ENCODE results near the gene MOV10L1. TPM values are rescaled to one million over a fixed set of nuclear protein-coding genes. Genes with fewer than 3 reads are reported as not detected.
A peak's percentile ranks its signal among the peaks of the same experiment; 100 is the strongest.

The MOV10L1 gene
- total and polyA plus RNA-seq, 12 donors, result 0.16 to 0.42 (median 0.26) TPM; not detected in 8

DNA sequence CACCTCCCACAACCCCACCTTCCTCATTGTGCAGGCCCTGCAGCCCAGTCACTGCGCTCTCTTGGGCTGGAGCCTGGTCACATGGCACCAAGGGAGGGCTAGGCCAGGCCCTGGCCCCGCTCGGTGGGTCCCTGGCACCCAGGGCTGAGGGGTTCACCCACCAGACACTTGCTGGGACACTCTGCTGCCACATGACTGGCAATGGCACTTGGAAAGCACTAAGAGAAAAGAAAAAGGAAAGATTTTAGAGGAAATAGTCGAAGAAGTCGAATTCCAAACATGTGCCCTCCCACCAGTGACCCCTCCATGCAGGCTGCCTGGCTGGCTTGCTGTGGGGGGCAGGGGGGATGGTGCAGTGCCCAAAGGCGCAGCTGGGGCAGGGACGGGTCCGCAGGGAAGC, 19.4 kb upstream of the MOV10L1 start:
- no peaks in the 10 kb centered on the region for H3K36me3 ChIP-seq
- no peak overlapping the region for H3K27ac ChIP-seq
- peaks cover 0 to 25% (median 15%) of the 10 kb centered on the region in 7 donors for H3K27me3 ChIP-seq
- H3K9me3 ChIP-seq, result no peaks in the 10 kb centered on the region
- no peak for DNase-seq
- peaks cover 0 to 4% (median 0%) of the 10 kb centered on the region in 9 donors for H3K4me1 ChIP-seq
- ATAC-seq, result no peak
- intact Hi-C loops (cut with DNase I), result no loop called here
- no peak overlapping the region for H3K4me3 ChIP-seq
- 82 to 83% methylated on average over 8 of the region's 8 CpGs for WGBS, 2 donors
- TF ChIP-seq, protein P1, sequence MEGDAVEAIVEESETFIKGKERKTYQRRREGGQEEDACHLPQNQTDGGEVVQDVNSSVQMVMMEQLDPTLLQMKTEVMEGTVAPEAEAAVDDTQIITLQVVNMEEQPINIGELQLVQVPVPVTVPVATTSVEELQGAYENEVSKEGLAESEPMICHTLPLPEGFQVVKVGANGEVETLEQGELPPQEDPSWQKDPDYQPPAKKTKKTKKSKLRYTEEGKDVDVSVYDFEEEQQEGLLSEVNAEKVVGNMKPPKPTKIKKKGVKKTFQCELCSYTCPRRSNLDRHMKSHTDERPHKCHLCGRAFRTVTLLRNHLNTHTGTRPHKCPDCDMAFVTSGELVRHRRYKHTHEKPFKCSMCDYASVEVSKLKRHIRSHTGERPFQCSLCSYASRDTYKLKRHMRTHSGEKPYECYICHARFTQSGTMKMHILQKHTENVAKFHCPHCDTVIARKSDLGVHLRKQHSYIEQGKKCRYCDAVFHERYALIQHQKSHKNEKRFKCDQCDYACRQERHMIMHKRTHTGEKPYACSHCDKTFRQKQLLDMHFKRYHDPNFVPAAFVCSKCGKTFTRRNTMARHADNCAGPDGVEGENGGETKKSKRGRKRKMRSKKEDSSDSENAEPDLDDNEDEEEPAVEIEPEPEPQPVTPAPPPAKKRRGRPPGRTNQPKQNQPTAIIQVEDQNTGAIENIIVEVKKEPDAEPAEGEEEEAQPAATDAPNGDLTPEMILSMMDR (IDR thresholded peaks at IDR 0.05), result no peak

DNA sequence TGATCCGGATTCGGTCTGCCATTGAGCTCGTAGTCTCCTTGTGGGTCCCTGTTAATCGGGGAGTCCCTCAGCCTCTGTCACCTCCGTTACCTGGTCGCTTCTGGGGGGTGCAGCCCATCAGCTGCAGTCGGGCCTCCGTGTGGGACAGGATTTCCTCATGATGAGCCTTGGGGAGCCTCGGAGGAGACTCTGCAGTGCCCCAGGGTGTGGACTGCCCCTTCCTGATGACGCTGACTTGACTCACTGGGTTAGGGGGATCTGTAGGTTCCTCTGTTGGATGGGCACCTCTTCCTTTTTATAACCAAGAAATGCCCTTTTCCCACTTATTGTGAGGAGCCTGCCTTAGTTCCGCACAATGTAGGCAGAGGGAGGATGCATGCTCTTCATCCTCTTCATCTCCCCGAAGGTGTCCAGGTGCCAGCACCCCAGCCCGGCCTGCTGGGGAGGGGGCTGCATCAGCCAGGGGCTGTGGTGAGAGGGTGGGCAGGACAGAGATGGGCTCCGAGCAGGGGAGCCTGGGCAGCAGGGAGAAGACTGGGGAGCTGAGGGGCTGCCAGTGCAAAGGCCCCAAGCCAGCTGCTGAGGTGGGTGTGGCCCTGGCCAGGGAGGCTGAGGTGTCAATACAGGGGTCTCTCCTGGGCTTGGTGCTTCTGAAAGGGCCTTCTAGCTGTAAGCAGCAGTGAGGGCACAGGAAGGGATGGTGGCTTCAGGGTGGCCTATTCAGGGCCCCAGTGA, 18.2 kb upstream of the MOV10L1 start:
- H3K27me3 ChIP-seq, result peaks cover 0 to 26% (median 15%) of the 10 kb centered on the region in 7 donors
- H3K4me1 ChIP-seq, result peaks cover 0 to 4% (median 0%) of the 10 kb centered on the region in 9 donors
- no peak overlapping the region for H3K4me3 ChIP-seq
- TF ChIP-seq, protein P1 (IDR thresholded peaks at IDR 0.05), result no peak
- intact Hi-C loops (cut with DNase I), result no loop called here
- no peak overlapping the region for H3K27ac ChIP-seq
- no peaks in the 10 kb centered on the region for H3K36me3 ChIP-seq
- DNase-seq, result no peak
- no peaks in the 10 kb centered on the region for H3K9me3 ChIP-seq
- WGBS, 2 donors, result 83 to 93% methylated on average over 14 of the region's 14 CpGs
- no peak for ATAC-seq

DNA sequence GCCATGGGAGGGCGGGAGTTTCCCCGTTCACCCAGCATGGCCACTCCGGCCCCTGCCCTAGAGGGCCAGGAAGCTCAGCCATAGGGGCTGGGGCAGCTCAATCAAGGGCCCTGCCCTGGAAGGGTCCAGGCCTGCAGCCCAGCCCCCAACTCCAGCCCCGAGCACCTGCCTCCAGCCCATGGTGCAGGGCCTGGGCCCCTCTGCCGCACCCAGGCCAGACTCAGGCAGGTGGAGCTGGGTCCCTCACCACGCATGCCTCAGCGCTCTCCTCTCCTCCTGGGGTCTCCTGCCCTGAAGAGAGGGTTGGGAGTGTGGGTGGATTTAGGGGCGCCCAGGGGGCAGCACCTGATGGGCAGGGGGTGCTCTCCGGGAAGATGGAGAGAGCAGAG, 17.6 kb upstream of the MOV10L1 start:
- TF ChIP-seq, protein P1 (IDR thresholded peaks at IDR 0.05), result no peak
- ATAC-seq (peak in 1 of 8 donors; percentile 33), DNase-seq (no peak)
- 85 to 94% methylated on average over 9 of the region's 9 CpGs for WGBS, 2 donors
- intact Hi-C loops (cut with DNase I), result no loop called here
- Histone ChIP-seq H3K36me3 (no peaks in the 10 kb centered on the region), H3K27me3 (peaks cover 0 to 27% (median 15%) of the 10 kb centered on the region in 7 donors), H3K9me3 (no peaks in the 10 kb centered on the region), H3K4me1 (peaks cover 0 to 4% (median 0%) of the 10 kb centered on the region in 9 donors), H3K27ac (no peak overlapping the region), H3K4me3 (no peak overlapping the region)

DNA sequence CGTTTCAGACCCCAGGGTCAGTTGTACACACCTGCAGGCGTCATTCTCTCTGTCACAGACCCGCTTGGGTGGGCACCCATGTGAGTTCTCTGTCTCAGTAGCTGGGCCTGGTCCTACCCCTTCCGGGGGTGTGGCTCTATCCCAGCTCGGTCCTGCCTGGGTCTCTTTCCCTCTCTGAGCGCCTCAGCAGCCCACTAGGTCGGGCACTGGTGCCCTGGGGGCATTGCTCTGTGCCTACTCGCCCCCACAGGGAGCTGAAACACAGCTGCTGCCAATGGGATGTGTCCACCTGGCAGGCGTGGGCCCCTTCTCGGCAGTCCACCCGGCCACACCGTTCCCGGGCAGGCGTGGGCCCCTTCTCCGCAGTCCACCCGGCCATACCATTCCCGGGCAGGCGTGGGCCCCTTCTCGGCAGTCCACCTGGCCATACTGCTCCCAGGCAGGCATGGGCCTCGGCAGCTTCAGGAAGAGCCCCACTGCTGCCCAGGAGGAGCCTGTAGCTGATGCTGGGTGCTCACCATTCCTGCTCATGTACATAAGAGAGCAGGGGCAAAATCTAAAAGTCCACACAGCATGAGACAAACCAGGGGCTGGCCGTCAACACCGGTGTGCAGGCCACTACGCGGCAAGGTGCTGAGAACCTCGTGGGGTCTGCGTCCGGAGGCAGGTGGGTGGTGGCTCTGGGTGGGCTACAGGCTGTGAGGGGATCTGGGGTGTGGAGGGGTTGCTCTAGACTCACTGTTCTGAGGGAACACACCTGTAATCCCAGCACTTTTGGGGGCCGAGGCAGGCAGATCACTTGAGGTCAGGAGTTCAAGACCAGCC, 16.9 kb upstream of the MOV10L1 start:
- DNase-seq (no peak), ATAC-seq (no peak)
- TF ChIP-seq, protein P1 (IDR thresholded peaks at IDR 0.05), result no peak
- H3K9me3 ChIP-seq, result no peaks in the 10 kb centered on the region
- WGBS, 2 donors, result 83 to 86% methylated on average over 28 of the region's 28 CpGs
- H3K4me1 ChIP-seq, result peaks cover 0 to 4% (median 0%) of the 10 kb centered on the region in 9 donors
- no peaks in the 10 kb centered on the region for H3K36me3 ChIP-seq
- H3K27me3 ChIP-seq, result peaks cover 0 to 31% (median 15%) of the 10 kb centered on the region in 7 donors
- no peak overlapping the region for H3K4me3 ChIP-seq
- intact Hi-C loops (cut with DNase I), result no loop called here
- H3K27ac ChIP-seq, result no peak overlapping the region

Measured in heart right ventricle (tissue), 16 donors.